Measurements from ENCODE around the gene TECR.
"Not testable (repeated sequence)": the region's sequence is repeated elsewhere in the genome, so short reads cannot be mapped to it uniquely, and the experiment has no call there.

TECR gene

DNA sequence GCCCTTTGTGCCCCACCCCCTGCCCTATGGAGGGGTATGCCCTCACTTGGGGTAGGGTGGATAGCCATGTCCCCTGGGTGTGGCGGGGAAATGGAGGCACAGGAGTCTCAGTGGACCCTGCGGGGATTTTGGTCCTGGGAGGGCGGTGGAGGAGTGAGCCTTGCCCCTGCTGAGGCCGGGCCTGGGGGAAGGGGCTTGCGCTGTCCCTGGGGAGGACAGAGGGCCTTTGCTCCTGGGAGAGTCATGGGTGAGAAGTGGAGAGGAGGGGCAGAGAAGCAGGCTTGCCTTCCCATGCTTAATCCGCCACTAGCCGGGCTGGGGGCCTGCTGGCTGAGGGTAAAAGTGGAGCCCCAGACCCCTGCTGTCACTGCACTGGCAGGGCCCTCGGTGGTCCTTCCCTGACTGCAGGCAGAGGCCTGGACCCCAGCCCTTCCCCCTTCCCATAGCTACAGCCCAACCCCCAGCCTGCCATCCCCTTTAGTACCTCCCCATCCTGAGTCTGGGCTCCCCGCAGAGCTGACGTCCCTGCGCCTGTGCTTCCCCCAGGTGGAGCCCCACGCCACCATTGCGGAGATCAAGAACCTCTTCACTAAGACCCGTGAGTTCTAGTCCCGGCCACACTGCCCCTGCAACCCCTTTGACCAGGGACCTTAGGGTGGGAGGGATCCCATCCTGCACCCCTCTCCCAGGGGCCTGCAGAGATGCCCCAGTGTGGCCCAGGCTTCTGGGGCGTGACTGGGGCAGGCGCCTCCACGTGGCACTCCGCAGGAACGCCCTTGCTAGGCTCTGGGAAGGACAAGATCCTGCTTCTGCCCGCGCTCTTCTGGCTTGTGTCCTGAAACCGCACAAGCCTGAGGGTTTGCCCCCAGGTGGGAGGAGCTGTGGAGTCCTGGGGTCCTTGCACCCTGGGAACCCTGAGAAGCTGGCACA lies 33.5 kb downstream of the TECR start:
- DNase-seq, result no peak

DNA sequence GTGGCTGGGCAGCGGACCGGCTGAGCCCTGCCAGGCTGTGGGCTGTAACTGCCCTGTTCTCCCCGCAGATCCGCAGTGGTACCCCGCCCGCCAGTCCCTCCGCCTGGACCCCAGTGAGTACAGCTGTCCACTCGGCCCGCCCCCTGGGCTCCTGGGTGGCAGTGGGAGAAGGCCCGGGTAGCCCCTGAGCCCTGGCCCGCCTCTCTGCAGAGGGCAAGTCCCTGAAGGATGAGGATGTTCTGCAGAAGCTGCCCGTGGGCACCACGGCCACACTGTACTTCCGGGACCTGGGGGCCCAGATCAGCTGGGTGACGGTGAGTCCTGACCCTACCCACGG lies 34.2 kb downstream of the TECR start:
- DNase-seq, result no peak

- DNase-seq, result no peak
These were observed 34.7 kb downstream of the TECR start for GRCh38 chr19:14563989-14564651.

DNA sequence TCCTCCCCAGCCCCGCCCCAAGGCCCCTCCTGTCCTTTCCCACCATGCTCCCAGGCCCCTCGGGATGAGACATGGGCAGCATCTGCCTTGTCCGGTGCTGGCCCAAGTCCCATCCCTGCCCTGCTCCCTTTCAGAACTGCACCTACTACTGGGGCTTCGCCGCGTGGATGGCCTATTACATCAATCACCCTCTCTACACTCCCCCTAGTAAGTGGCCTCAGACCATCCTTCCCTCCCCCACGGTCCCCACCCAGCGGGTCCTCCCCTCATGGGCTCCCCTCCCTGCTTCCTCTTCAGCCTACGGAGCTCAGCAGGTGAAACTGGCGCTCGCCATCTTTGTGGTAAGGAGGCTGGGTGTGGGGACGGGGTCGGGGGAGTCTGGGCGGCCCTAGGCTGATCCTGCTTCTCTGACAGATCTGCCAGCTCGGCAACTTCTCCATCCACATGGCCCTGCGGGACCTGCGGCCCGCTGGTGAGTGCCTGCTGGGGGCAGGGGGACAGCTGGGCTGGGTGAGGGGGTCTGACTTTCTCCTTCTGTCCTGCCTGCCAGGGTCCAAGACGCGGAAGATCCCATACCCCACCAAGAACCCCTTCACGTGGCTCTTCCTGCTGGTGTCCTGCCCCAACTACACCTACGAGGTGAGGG lies 35.4 kb downstream of the TECR start:
- not testable (repeated sequence) for DNase-seq

GRCh38 chr19:14565298-14565679 lies 35.9 kb downstream of the TECR start:
- DNase-seq, result no peak

DNA sequence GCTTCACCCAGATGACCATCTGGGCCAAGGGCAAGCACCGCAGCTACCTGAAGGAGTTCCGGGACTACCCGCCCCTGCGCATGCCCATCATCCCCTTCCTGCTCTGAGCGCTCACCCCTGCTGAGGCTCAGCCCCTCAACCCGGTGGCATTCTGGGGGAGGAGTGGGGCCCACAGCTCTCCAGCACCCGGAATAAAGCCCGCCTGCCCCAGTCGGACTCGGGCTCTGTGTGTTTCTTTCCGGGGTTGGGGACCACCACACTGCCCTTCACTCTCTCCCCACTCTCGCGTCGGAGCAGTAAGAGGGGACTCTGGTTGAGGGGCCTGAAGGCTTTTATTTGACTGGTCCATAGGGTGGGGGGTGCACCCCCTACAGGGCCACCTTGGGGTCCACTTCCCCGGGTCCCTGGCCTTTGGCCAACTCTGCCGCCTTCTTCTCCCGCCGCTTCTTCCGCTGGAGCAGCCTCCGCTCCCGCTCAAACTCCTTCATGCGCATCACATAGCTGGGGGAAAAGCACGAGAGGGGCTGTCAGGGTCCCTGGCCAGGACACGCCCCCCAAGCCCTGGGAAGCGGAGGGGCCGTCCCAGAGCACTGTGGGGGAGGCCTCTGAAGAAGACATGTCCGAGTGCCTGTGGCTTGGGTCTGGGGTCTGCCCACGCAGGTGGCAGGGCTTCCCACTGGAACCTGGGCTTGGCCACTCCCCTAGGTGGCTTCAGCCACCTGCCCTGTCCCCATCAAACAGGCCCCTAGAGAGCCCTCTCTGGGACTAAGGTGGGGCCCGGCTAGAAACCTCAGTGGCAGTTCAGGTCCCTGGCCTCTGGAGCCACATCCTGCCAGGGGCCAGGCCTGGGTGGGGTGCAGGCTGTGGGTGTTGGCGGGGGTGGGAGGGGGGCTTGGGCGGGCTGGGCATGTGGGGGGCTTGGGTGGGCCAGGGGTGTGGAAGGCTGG lies 36.6 kb downstream of the TECR start:
- no peak for DNase-seq

DNA sequence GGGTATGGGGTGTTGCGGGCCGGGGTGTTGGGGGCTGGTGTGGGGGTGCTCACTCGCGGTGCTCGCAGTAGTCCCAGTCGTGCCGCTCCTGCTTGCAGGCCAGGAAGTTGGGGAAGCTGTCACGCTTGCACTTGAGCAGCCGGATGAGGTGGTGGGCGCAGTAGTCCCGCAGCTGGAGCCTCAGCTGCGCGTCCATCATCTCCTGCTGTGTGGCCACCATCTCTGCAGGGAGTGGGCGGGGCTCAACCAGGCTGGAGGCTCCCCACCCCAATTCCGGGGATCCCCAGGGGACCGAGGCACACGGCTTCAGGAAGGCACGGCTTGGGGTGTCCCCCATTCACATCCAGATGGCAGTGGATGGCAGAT lies 37.3 kb downstream of the TECR start:
- no peak for DNase-seq

- no peak for DNase-seq
These were observed 37.7 kb downstream of the TECR start for GRCh38 chr19:14567079-14567478.

DNA sequence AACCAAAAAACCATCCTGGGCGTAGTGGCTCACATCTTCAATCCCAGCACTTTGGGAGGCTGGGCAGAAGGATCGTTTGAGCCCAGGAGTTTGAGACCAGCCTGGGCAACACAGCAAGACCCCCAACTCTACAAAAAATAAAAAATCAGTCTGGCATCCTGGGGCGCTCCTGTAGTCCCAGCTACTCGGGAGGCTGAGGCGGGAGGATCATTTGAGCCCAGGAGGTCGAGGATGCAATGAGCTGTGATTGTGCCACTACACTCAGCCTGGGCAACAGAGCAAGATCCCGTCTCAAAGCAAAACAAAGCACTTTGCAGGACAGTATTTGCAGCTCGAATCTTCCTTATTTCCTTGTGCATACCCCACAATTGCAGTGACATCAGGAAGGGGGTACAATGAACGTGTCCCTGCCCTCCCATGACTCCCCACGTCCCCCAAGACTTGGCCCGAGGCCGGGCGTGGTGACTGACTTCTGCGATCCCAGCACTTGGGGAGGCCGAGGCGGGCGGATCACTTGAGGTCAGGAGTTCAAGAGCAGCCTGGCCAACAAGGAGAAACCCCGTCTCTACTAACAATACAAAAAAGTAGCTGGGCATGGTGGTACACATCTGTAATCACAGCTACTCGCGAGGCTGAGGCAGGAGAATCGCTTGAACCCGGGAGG lies 41.6 kb downstream of the TECR start:
- DNase-seq, result no peak

GRCh38 chr19:14571695-14572490 lies 42.5 kb downstream of the TECR start, which contains the start of gene NDUFB7:
Gene NDUFB7 (minus strand): TSS chr19:14572066. CDS start chr19:14572000, 66 bp downstream.
- peak; percentile 81 to 97 (median 93) for DNase-seq

GRCh38 chr19:14575428-14575980 lies 46.1 kb downstream of the TECR start:
- DNase-seq, result no peak

DNA sequence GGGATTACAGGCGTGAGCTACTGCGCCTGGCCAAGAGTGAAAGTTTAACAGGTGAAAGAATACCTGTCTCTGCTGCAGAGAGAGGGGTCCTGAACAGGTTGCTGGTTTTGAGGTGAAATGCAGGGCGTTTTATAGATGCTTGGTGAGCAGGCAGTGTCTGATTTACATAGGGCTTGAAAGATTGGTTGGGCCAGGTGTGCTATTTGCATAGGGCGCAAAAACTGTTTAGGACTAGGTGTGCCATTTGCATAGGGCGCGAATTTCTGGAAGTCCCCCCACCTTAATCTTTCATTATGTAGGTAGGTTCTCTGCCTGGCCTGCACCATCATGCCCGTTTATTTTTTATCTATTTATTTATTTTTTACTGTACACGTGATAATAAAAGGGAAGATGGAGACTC lies 47.0 kb downstream of the TECR start:
- DNase-seq, result no peak

DNA sequence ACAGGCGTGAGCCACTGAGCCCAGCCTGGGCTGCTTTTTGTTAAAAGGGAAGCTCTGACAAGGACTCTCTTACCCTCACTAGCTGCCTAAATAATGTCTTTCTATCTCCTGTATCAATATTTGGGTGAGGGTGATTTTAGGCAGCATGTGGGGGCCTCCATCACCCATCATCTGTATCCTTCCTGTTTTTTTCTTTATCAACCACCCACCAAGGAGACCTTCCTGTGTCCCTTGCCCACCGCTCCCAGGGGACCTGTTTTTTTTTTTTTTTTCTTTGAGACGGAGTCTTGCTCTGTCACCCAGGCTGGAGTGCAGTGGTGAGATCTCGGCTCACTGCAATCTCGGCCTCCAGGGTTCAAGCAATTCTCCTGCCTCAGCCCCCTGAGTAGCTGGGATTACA lies 47.9 kb downstream of the TECR start:
- DNase-seq, result no peak

DNA sequence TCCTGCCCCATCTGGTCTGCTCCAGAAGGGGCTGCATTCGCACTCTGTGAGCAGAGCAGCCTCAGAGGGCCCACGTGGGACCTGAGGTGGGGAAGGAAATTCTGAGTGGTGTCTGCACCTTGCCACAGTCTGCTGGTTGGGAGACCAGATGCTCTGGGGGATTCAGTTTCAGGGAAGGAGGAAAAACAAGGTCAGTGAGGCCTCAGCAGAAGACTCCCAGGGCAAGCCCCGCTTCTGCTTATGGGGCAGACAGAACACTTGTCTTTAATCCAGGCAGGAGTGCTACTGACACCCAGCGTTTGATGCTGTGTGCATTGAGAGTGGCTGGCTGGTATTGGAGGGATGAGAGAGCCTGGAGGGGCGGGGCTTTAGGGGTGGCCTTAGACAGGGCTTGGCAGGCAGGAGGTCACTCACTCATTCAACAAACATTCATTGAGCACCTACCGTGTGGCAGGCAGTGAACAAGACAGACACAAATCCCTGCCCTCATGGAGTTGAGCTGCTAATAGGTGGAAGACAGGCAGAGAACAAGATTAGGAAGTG lies 48.6 kb downstream of the TECR start:
- DNase-seq, result no peak

GRCh38 chr19:14580623-14581237 lies 51.3 kb downstream of the TECR start:
- DNase-seq, result no peak

GRCh38 chr19:14582894-14583340 lies 53.5 kb downstream of the TECR start, which contains the start of gene CLEC17A:
Gene CLEC17A (plus strand): TSS chr19:14583084. CDS start chr19:14583161, 77 bp downstream.
- no peak for DNase-seq

DNA sequence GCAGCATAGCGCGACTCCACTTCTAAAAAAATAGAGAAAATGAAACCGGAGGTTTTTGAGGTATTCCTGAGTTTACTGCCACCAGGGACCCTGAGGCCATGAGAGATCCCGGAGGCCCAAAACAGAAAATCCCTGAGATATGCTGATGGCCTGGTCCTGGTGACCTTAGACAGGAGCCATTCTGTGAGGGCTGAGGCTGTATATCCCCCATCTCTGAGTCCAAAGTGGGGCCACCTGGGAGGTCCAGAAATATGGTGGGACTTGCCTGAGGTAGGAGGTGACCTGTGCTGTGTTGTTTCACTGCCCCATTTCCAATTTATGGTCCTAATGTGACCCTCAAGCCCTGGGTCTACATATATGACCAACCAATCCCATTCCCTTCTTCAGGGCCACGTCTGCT lies 55.0 kb downstream of the TECR start:
- not testable (repeated sequence) for DNase-seq

- not testable (repeated sequence) for DNase-seq
These were observed 55.8 kb downstream of the TECR start for GRCh38 chr19:14585187-14585586.

DNA sequence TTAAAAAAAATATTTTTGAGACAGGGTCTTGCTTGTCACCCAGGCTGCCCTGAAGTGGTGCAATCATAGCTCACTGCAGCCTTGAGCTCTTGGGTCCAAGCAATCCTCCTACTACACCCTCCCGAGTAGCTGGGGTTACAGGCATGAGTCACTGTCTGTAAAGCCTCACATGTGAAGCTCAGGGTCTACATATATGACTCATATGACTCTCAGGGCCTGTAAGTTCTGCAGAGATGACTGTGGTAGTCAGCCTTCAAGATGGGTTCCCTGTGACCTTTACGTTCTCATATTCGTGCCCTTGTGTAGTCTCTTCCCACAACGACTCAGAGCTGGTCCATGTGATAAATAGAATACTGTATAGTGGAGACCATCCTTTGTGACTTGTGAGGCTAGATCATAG lies 60.0 kb downstream of the TECR start:
- not testable (repeated sequence) for DNase-seq

- DNase-seq, result no peak
These were observed 66.2 kb downstream of the TECR start for GRCh38 chr19:14595558-14595957.

All from NCI-H1417 (cell line).